Fibroblast of lung (primary cell): ENCODE measurements around the gene TANC1. TPM values are rescaled to one million over a fixed set of nuclear protein-coding genes. Genes with fewer than 3 reads are reported as not detected.

ENCODE experiments used
- DNase-seq, 2 donors: peaks; one replicate each; pipeline versions ENCODE4 v3.0.0 to v3.0.0-alpha.2; 2010; ENCODE audit warnings: low read depth in 2 of 2
- H2AFZ ChIP-seq: 2 replicates; pipeline ENCODE4 v1.5.1; 2012; ENCODE audit warnings: low read length, control low read depth, inconsistent platforms
- H3K27ac ChIP-seq: 2 replicates; pipeline ENCODE4 v1.5.1; 2011; ENCODE audit warnings: low read length, control low read depth; ENCODE audit not compliant: insufficient read depth
- H3K27me3 ChIP-seq: 2 replicates; pipeline ENCODE4 v1.5.1; 2011; ENCODE audit warnings: mild to moderate bottlenecking, low read length; ENCODE audit not compliant: control insufficient read depth, insufficient read depth
- H3K36me3 ChIP-seq: 2 replicates; pipeline ENCODE4 v1.5.1; 2011; ENCODE audit warnings: low read length; ENCODE audit not compliant: control insufficient read depth, insufficient read depth
- H3K4me1 ChIP-seq: 2 replicates; pipeline ENCODE4 v1.5.1; 2011; ENCODE audit warnings: low read length; ENCODE audit not compliant: control insufficient read depth, insufficient read depth; ENCODE audit errors: extremely low read depth
- H3K4me2 ChIP-seq: 2 replicates; pipeline ENCODE4 v1.5.1; 2011; ENCODE audit warnings: low read length, control low read depth; ENCODE audit not compliant: insufficient read depth; ENCODE audit errors: extremely low read depth
- H3K4me3 ChIP-seq, 4 experiments: fragments of 200-600 bp in 1 of 4; sonication (generic) in 1 of 4; replicated peaks in 1 of 4; 2 replicates each; pipeline ENCODE4 v1.5.1; 2011 to 2016; ENCODE audit warnings: low read length in 4 of 4, low read depth in 3 of 4, mild to moderate bottlenecking in 3 of 4, control low read depth in 2 of 4, inconsistent platforms in 1 of 4, mixed read lengths in 1 of 4; ENCODE audit not compliant: insufficient read depth in 1 of 4; ENCODE audit errors: control extremely low read depth in 1 of 4
- H3K79me2 ChIP-seq: 2 replicates; pipeline ENCODE4 v1.5.1; 2012; ENCODE audit warnings: mild to moderate bottlenecking, low read length, inconsistent platforms; ENCODE audit not compliant: control insufficient read depth, insufficient read depth
- H3K9ac ChIP-seq: 2 replicates; pipeline ENCODE4 v1.5.1; 2011; ENCODE audit warnings: mild to moderate bottlenecking, low read length, control low read depth; ENCODE audit not compliant: insufficient read depth
- H3K9me3 ChIP-seq: 2 replicates; pipeline ENCODE4 v1.5.1; 2012; ENCODE audit warnings: low read depth, low read length; ENCODE audit not compliant: control insufficient read depth, insufficient read depth
- H4K20me1 ChIP-seq: 2 replicates; pipeline ENCODE4 v1.5.1; 2011; ENCODE audit warnings: low read length; ENCODE audit not compliant: control insufficient read depth, insufficient read depth; ENCODE audit errors: extremely low read depth
- CTCF ChIP-seq, 2 donors: IDR thresholded peaks in 1 of 2; conservative IDR thresholded peaks in 1 of 2; 1 replicate in 1 of 2; 2 replicates in 1 of 2; pipeline ENCODE4 v1.5.1; 2011 to 2012; ENCODE audit warnings: low read length in 2 of 2, control low read depth in 1 of 2, inconsistent platforms in 1 of 2, low read depth in 1 of 2, mild to moderate bottlenecking in 1 of 2
- EZH2 ChIP-seq: IDR thresholded peaks from 2 replicates; pipeline ENCODE4 v1.5.1; 2012; ENCODE audit warnings: low read length, control low read depth, mild to moderate bottlenecking; ENCODE audit errors: missing control alignments
- polyA plus RNA-seq, 2 donors: library from polyadenylated mRNA; depleted of rRNA in 1 of 2; stranded (reverse) in 1 of 2; unstranded in 1 of 2; fragments of >200 nt; gene quantifications; 2 replicates each; pipeline ENCODE4 v1.2.1, GENCODE V29; 2011 to 2012; ENCODE audit warnings: missing spikeins in 1 of 2
- total RNA-seq: library from RNA; depleted of rRNA; stranded (reverse); fragments of >200 nt; gene quantifications from 2 replicates; pipeline ENCODE4 v1.2.1, GENCODE V29; 2014

TANC1 gene
- total and polyA plus RNA-seq, 2 donors (not counting 1 experiment from before 2014, with no cell fraction given), result 32.7 to 41.9 TPM

GRCh38 chr2:159179096-159179495, 210.7 kb downstream of the TANC1 start:
- DNase-seq, result no peak
- H3K9me3 ChIP-seq, result no peaks in the 10 kb centered on the region
- no peaks in the 10 kb centered on the region for H4K20me1 ChIP-seq
- TF ChIP-seq EZH2, result no peak
- H2AFZ ChIP-seq, result no peak overlapping the region
- peaks cover 13% of the 10 kb centered on the region for H3K36me3 ChIP-seq
- no peak overlapping the region for H3K27ac ChIP-seq
- no peaks in the 10 kb centered on the region for H3K4me1 ChIP-seq
- H3K27me3 ChIP-seq, result no peaks in the 10 kb centered on the region
- no peaks in the 10 kb centered on the region for H3K79me2 ChIP-seq
- no peak overlapping the region for H3K4me3 ChIP-seq
- no peak overlapping the region for H3K9ac ChIP-seq
- H3K4me2 ChIP-seq, result no peak overlapping the region

GRCh38 chr2:159179696-159180095, 211.3 kb downstream of the TANC1 start:
- Histone ChIP-seq H3K4me2 (no peak overlapping the region), H3K4me3 (no peak overlapping the region), H3K36me3 (peaks cover 13% of the 10 kb centered on the region)

GRCh38 chr2:159183346-159183745, 214.9 kb downstream of the TANC1 start:
- DNase-seq, result no peak
- H3K4me1 ChIP-seq, result no peaks in the 10 kb centered on the region
- H3K9me3 ChIP-seq, result no peaks in the 10 kb centered on the region
- H3K9ac ChIP-seq, result no peak overlapping the region
- H3K27me3 ChIP-seq, result no peaks in the 10 kb centered on the region
- no peak overlapping the region for H3K4me3 ChIP-seq
- no peaks in the 10 kb centered on the region for H4K20me1 ChIP-seq
- peaks cover 14% of the 10 kb centered on the region for H3K36me3 ChIP-seq
- no peaks in the 10 kb centered on the region for H3K79me2 ChIP-seq
- no peak overlapping the region for H2AFZ ChIP-seq
- no peak overlapping the region for H3K27ac ChIP-seq
- H3K4me2 ChIP-seq, result no peak overlapping the region
- TF ChIP-seq CTCF (conservative IDR thresholded peaks at IDR 0.05 in 1 of 2, IDR thresholded peaks at IDR 0.05 in 1 of 2; ENCODE audit: low read depth in 1 of 2, low read length in 2 of 2), result no peak
- no peak for TF ChIP-seq EZH2

More at GRCh38 chr2:159179696-159180095, 211.3 kb downstream of the TANC1 start:
- no peak overlapping the region for H3K9ac ChIP-seq
- H3K79me2 ChIP-seq, result no peaks in the 10 kb centered on the region
- H3K4me1 ChIP-seq, result no peaks in the 10 kb centered on the region
- H3K27me3 ChIP-seq, result no peaks in the 10 kb centered on the region
- H4K20me1 ChIP-seq, result no peaks in the 10 kb centered on the region
- H2AFZ ChIP-seq, result no peak overlapping the region
- H3K9me3 ChIP-seq, result no peaks in the 10 kb centered on the region
- TF ChIP-seq EZH2 (no peak), CTCF (conservative IDR thresholded peaks at IDR 0.05 in 1 of 2, IDR thresholded peaks at IDR 0.05 in 1 of 2; ENCODE audit: low read depth in 1 of 2, low read length in 2 of 2) (no peak)
- H3K27ac ChIP-seq, result no peak overlapping the region
- DNase-seq, result no peak
